G401.6 (cell line): Measurements from ENCODE around the gene PTPRD.

Experiments used
- FAIRE-seq: peaks from 2 replicates; lab custom pipeline; 2012; peaks lifted over from hg19 to GRCh38; lab: Jason Lieb, UNC

Gene PTPRD

GRCh38 chr9:8366161-8366926 lies 2246.5 kb downstream of the PTPRD start:
- FAIRE-seq, result no peak

- no peak for FAIRE-seq
Observed at GRCh38 chr9:8365466-8366160, 2247.2 kb downstream of the PTPRD start.

DNA sequence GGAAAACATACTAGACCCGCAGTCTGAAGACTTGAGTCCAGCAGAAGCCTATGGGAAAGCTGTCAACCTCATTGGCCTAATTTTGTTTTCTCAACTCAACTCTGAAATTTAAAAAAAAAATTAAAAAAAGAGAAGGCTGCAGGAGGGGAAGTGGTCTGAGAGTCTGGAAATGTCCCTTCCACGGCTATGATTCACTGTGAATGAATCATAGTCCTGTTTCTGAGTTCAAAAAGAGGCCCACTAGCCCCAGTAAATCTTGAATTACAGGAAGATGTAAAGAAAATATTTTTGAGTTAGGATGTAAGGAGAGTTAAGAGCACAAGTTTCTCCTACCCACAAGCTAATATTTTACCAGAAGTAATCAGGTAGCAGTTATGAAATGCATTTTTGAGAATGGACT lies 2247.8 kb downstream of the PTPRD start:
- FAIRE-seq, result no peak

- no peak for FAIRE-seq
Observed at GRCh38 chr9:8364026-8364752, 2248.6 kb downstream of the PTPRD start.

DNA sequence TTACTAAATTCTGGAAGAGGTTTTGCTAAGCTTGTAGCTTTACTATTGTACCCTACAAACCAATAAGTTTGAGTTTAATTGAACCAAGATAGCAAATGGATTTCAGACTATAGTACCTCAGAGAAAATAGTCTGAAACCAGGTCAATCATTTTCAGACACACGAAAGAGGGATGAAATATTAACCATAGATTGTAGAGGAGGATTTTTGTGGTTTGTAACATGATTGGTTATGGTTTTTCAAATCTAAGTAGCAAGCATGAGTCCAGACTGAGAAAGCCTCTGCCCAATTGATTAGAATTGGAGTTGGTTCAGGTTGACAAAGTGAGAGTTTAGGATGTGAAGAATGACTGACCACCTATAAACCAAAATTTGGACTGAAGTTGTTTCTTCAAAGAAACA lies 2250.6 kb downstream of the PTPRD start:
- FAIRE-seq, result no peak

GRCh38 chr9:8361364-8361763 lies 2251.4 kb downstream of the PTPRD start:
- no peak for FAIRE-seq

- no peak for FAIRE-seq
Observed at GRCh38 chr9:8356406-8356805, 2256.4 kb downstream of the PTPRD start.

GRCh38 chr9:8351436-8351835 lies 2261.4 kb downstream of the PTPRD start:
- no peak for FAIRE-seq

DNA sequence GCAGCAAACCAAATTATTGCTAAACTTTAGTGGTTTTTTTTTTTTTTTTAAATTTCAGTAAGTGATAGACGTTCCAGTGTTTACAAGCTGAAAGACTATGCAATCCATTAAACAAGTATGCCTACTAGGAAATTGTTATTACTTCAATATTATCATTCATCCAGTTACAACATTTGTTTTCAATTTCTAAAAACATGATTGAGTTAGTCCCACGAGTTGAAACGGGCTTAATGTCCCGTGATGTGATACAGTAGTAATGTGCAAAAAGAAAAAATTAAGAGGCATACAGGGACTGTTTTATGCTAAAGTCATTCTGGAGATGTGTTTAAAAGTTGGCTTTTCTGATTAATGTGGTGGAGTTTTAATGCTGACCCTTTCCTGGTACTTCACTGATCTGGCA lies 2262.9 kb downstream of the PTPRD start:
- FAIRE-seq, result no peak

- FAIRE-seq, result no peak
Observed at GRCh38 chr9:8349376-8349775, 2263.4 kb downstream of the PTPRD start.

DNA sequence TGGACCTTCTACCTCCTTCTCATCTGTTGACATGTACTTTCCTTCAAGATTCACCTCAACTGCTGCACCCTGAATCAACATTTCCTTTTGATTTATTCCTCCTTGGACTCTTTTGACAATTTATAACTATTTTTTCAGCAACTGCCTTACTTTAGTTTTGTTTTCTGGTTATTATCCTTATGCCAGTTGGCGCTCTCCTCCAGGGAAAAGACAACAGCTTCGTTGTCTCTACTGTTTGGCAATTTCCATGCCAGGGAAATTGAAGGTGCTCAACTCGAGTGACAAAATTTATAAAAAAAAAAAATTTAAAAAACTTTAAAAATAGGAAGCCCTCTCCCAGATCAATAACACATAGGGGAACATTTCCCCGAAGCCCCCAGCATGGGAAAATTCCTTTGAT lies 2264.0 kb downstream of the PTPRD start:
- no peak for FAIRE-seq

GRCh38 chr9:8346296-8346695 lies 2266.5 kb downstream of the PTPRD start:
- no peak for FAIRE-seq

GRCh38 chr9:8338767-8339510 lies 2273.9 kb downstream of the PTPRD start:
- no peak for FAIRE-seq

GRCh38 chr9:8337834-8338766 lies 2274.7 kb downstream of the PTPRD start:
- FAIRE-seq, result no peak

- FAIRE-seq, result no peak
Observed at GRCh38 chr9:8332871-8333270, 2279.9 kb downstream of the PTPRD start.

DNA sequence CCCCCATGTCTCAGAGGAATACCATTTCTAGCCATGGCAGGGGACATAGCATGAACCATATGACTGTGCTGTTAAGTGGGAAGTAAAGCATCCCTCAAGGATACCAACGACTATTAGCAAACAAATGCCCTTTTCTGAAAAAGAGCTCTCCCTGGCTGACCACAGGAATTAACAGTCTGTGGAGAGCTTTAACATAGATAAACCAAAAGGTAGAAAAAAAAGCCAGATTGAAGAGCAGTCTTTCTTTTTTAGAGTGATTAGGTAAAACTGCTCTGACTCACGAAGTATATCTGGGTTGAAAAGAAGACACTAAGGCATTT lies 2280.5 kb downstream of the PTPRD start:
- no peak for FAIRE-seq

GRCh38 chr9:8331507-8332330 lies 2281.1 kb downstream of the PTPRD start:
- no peak for FAIRE-seq

- no peak for FAIRE-seq
Observed at GRCh38 chr9:8329561-8330283, 2283.1 kb downstream of the PTPRD start.

DNA sequence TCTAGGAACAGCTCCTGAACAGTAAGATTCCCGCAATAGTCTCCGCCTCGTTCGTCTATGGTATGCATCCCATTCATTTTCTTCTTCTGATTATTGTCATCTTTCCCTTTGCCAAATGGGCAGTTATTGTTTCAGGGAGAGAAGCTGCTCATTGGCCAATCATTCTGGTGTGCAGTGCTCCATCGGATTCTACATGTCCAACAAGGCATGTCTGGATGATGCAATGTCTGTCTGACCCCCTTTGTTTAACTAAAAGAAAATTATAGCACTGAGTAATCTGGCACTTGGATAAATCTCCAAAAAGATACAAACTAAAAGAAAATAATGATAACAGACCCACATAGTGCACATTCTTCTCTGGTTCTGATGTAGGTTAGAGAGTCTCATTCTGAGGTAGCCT lies 2297.6 kb downstream of the PTPRD start:
- no peak for FAIRE-seq

GRCh38 chr9:8309258-8309657 lies 2303.5 kb downstream of the PTPRD start:
- FAIRE-seq, result no peak
